ENCODE results near the gene G3BP2.

GRCh38 chr4:75710246-75710645, 37.0 kb upstream of the G3BP2 start:
- no peak for TF ChIP-seq SP1 (IDR thresholded peaks at IDR 0.05)
- TF ChIP-seq FOXA1 (IDR thresholded peaks at IDR 0.05), result no peak
- TF ChIP-seq FOXM1 (IDR thresholded peaks at IDR 0.05; ENCODE audit: borderline replicate concordance), result no peak
- no peak for TF ChIP-seq BHLHE40 (IDR thresholded peaks at IDR 0.05; ENCODE audit: borderline replicate concordance)
- TF ChIP-seq ARNT (IDR thresholded peaks at IDR 0.05), result no peak
